SIG-M5 (cell line): ENCODE measurements around the gene IPO11.
"Not testable (repeated sequence)": the region's sequence is repeated elsewhere in the genome, so short reads cannot be mapped to it uniquely, and the experiment has no call there.

Experiments
- DNase-seq: peaks from one replicate; lab custom pipeline; 2025; lab: John Stamatoyannopoulos, UW

IPO11 gene

DNA sequence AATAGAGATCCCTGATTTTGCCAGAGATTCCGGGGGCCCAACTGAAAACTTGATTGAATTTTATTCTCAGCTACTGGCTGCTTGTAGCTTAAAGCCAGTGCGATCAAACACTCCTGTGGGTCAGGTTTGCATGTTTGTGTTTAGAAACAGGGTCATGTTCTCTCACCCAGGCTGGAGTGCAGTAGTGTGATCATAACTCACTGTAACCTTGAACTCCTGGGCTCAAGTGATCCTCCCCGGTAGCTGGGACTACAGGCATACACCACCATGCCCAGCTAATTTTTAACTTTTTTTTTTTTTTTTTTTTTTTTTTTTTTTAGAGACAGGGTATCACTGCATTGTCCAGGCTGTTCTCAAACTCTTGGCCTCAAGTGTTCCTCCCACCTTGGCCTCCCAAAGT lies 232.7 kb downstream of the IPO11 start:
- no peak for DNase-seq

DNA sequence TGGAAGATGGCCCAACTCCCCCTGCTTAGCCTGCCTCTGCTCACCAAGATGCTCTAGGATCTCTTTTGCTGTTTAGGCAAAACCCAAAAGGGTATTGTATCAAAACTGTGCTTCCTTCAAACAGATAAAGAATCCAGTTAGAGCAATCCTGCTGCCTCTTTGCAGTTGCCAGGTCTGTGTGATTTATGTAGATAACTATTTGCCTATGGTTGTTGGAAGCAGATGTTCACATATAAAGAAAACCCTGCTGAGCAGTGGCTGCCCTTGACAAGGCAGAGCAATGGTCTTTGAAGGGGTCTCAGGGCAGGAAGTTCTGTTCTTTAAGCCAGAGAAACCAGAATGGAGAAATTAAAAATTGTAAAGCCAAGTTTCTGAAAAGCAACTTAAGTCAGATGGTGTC lies 234.7 kb downstream of the IPO11 start:
- DNase-seq, result no peak

DNA sequence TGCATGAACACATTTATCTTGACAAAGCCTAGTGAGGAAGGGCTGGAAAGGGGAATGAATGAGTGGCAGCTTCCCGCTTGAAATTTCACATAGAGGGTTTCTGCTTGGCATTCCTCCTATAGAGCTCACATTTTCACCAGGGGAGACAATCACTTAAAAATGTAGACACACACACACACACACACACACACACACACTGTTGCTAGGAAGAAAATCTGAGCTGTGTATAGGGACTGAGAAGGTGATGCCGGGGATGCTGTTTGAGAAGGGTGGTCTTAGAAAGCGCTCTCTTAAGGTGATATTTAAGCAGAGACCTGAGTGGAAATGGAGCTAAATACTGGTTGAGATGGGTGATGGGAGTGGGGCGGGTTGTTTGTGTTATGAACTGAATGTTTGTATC lies 236.5 kb downstream of the IPO11 start:
- DNase-seq, result no peak

DNA sequence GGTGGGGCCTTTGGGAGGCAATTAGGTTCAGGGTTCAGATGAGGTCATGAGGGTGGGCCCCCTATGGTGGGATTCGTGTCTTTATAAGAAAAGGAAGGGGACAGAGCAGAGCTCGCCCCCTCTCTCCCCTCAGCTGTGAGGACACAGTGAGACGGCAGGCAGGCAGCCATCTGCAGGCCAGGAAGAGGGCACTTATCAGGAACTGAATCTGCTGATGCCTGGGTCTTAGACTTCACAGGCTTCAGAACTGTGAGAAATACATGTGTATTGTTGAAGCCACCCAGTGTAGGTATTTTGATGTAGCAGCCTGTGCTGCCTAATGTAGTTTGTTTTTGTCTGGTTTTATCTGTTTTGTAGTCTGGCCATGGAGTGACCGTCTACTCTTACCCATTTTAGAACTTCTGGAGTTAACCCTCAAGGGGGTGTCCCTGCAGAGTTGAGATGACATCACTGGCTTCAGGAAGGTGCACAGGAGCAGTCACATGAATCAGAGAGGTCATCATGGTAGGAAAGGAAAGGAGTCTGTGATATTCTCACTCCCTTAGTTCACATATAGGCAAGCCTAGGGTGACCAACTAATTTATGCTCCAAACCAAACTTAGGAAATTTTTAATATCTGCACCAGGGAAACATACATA lies 237.0 kb downstream of the IPO11 start:
- no peak for DNase-seq

DNA sequence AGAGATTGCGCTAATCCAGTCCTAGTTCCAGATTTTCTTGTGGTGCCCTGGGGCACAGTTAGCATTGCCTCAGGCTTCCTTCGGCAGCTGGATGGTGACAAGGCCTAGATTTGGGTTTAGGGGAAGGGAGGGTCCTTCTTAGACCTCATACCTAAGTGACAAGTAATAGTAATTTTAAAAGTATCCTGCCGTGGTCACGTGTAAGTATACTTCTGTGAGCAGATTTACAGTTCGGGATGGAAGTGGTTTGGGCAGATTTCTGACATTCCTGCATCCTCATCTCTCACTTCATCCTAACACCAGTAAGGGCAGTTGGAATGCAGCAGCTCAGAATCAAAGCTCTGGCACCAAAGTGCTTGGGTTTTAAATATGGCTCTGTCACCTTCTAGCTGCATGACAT lies 237.6 kb downstream of the IPO11 start:
- DNase-seq, result no peak

DNA sequence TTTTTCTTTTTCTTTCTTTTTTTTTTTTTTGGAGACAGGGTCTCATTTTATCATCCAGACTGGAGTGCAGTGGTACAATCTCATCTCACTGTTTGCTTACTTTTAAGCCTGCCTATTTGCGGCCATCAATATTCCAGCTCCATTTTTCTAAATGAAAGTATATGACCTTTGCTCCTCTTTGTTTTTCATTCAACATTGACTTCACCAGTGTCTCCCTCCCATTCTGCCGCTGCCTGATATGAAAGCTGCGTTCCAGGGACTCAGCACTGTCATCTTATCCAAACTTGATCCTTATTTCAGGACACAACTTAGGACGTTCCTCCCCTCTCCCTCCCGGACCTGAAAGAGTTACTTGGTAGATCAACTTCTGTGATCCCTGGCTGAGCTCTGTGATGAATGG lies 239.7 kb downstream of the IPO11 start:
- no peak for DNase-seq

DNA sequence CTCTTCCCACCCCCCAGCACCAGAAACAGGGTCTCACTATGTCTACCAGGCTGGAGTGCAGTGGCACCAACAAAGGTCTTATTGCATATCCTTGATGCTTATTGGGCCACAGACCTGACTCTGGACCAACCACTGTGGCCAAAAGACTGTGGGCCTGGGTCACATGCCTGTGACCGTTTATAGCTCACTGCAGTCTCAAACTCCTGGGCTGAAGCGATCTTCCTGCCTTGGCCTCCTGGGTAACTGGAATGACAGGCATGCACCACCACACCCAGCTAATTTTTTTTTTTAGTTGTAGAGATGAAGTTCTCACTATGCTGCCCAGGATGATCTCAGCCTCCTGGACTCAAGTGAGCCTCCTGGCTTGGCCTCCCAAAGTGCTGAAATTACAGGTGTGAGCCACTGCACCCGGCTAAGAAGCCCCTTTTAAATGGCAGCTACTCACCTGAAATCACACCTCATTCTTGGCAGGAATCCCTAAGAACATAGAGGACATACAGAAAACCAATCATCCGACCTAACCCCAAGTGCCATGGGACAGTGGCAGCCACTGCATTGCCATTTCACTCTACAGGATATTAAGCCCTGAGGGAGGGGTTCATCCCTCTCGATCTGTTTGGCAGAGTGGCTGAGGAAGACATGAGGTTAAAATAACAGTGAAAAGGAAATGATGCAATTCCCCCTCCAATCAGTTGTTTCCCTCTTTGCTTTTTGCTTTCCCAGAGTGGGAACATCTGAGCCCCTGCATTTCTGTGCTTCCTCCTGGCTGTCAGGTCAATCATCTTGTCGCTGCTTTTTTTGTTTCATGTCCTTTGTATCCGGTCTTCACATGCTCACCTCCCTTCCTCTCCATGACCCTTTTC lies 240.7 kb downstream of the IPO11 start:
- no peak for DNase-seq

DNA sequence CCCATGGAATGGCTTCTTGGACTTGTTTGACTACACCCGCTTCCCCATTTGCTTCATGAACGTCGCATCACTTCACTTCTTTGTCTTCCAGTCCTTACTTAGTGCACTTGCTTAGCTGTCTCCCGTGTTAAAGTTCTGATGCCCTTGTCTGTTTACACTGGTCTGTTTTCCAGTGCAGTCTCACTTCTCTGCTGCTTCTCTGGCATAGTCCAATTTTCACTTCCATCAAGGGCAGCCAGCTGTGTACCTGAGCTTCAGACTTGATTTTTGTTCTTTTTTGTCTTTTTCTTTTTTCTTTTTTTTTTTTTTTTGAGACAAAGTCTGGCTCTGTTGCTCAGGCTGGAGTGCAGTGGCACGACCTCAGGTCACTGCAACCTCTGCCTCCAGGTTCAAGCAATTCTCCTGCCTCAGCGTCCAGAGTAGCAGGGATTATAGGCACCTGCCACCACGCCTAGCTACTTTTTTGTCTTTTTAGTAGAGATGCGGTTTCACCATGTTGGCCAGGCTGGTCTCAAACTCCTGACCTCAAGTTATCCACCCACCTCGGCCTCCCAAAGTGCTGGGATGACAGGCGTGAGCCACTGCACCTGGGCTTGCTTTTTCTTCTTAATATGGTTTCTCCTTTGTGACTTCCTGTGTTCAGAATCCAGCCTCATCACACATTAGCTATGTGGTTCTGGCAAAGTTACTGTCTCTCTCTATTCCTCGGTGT lies 241.5 kb downstream of the IPO11 start:
- DNase-seq, result no peak

DNA sequence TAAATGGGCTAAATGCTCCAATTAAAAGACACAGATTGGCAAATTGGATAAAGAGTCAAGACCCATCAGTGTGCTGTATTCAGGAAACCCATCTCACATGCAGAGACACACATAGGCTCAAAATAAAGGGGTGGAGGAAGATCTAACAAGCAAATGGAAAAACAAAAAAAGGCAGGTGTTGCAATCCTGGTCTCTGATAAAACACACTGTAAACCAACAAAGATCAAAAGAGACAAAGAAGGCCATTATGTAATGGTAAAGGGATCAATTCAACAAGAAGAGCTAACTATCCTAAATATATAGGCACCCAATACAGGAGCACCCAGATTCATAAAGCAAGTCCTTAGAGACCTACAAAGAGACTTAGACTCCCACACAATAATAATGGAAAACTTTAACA lies 245.2 kb downstream of the IPO11 start:
- not testable (repeated sequence) for DNase-seq

DNA sequence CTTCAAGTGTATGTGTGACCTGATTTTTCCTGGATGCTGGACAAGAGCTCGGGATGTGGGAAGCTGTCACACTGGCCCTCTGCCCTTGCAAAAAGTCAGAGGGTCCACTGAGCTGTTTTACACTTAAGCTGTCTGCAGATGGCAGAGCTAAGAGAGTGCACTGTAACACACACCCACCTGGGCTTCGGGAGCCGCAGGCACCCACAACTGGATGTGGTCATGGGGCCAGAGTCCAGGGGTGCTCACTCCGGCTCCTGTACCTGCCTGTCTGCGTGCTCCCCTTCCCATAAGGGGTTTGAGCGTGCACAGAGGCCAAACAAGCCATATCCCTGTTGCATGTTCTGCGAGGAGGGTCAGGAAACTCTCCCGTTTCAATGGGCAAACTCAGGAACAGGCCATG lies 248.6 kb downstream of the IPO11 start:
- DNase-seq, result no peak

DNA sequence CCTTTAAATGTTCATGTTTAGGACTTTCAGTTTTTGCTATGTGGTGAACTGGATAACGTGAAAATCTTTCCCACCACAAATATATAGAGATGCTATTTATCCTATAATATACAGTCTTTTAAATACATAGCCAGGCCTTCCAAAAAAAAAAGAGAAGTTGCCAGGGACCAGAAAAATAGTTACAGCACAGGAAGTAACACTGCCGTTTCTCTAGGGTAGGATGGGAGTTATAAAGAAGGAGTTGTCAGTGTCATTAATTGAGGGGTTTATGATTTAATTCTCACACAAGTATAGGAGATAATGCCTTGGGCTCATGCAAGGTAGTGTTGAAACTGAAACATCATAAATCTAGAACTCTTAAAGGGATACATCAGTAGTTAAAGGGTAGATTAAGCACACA lies 250.0 kb downstream of the IPO11 start:
- no peak for DNase-seq

DNA sequence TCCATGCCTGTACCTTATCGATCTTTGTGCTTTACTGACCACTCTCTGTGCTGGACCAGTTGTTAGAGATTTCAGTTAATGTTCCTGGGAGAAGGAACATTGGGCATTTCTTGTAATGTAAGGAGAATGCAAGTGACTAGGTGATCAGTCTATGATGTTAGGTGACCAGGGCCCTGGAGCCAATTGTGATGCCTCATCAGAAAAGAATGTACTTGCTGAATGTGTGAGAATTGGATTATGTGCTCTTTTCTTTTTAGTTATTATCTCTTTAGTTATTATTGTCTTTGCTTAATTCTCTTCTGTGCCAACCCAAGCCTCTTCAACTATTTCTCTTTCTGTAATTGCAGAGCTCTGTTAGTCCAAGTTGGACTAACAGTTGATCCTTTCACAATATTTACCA lies 258.9 kb downstream of the IPO11 start:
- no peak for DNase-seq

DNA sequence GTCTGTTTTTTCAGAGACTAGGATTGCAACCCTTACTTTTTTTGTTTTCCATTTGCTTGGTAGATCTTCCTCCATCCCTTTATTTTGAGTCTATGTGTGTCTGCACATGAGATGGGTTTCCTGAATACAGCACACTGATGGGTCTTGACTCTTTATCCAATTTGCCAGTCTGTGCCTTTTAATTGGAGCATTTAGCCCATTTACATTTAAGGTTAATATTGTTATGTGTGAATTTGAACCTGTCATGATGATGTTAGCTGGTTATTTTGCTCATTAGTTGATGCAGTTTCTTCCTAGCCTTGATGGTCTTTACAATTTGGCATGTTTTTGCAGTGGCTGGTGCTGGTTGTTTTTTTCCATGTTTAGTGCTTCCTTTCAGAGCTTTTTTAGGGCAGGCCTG lies 264.0 kb downstream of the IPO11 start:
- not testable (repeated sequence) for DNase-seq
